HepG2 (cell line): ENCODE data around the gene CCL27. TPM values are rescaled to one million over a fixed set of nuclear protein-coding genes. Genes with fewer than 3 reads are reported as not detected.

Source experiments
- AHR ChIP-seq: IDR thresholded peaks from 2 replicates; pipeline ENCODE4 v1.6.1; 2018; ENCODE audit warnings: missing genetic modification reagents, missing compliant biosample characterization
- ARID3A ChIP-seq: IDR thresholded peaks from 2 replicates; pipeline ENCODE4 v1.6.1; 2012; ENCODE audit warnings: low read depth, low read length, improper control_type of control experiment
- ATF4 ChIP-seq, 2 experiments: fragments of 450-650 bp in 1 of 2; sonication (generic) in 1 of 2; formaldehyde crosslinking; IDR thresholded peaks; 2 replicates each; pipeline versions ENCODE4 v1.5.0 to v1.8.0; 2020 to 2022; ENCODE audit warnings: mild to moderate bottlenecking in 1 of 2, missing genetic modification reagents in 1 of 2
- ATRX ChIP-seq: sonication (generic); formaldehyde crosslinking; IDR thresholded peaks from 2 replicates; pipeline ENCODE4 v1.4.0; 2020; ENCODE audit warnings: missing genetic modification reagents, borderline replicate concordance
- FOXC1 ChIP-seq: sonication (generic); formaldehyde crosslinking; IDR thresholded peaks from 2 replicates; pipeline ENCODE4 v1.8.0; 2022; ENCODE audit warnings: mild to moderate bottlenecking, missing genetic modification reagents, borderline replicate concordance
- HBP1 ChIP-seq: IDR thresholded peaks from 2 replicates; pipeline ENCODE4 v1.6.1; 2016; ENCODE audit warnings: low read depth, control low read depth
- MIER2 ChIP-seq: IDR thresholded peaks from 2 replicates; pipeline ENCODE4 v1.6.1; 2016; ENCODE audit warnings: missing biosample characterization, missing genetic modification reagents
- MTF1 ChIP-seq: sonication (generic); formaldehyde crosslinking; IDR thresholded peaks from 2 replicates; pipeline ENCODE4 v1.5.0; 2020; ENCODE audit warnings: missing genetic modification reagents
- NR2F2 ChIP-seq: IDR thresholded peaks from 2 replicates; pipeline ENCODE4 v1.6.1; 2012; ENCODE audit warnings: low read depth, inconsistent platforms, borderline replicate concordance
- RARG ChIP-seq: sonication (generic); formaldehyde crosslinking; IDR thresholded peaks from 2 replicates; pipeline ENCODE4 v1.4.0; 2020; ENCODE audit warnings: low read depth, mild to moderate bottlenecking, missing genetic modification reagents
- TBX2 ChIP-seq: sonication (generic); formaldehyde crosslinking; IDR thresholded peaks from 2 replicates; pipeline ENCODE4 v1.5.0; 2020; ENCODE audit warnings: missing genetic modification reagents, mild to moderate bottlenecking, borderline replicate concordance
- TCF7 ChIP-seq: sonication (generic); IDR thresholded peaks from 2 replicates; pipeline ENCODE4 v1.6.1; 2016; ENCODE audit warnings: antibody characterized with exemption, low read depth
- ZNF317 ChIP-seq: sonication (generic); formaldehyde crosslinking; IDR thresholded peaks from 2 replicates; pipeline ENCODE4 v1.5.0; 2020; ENCODE audit warnings: mild to moderate bottlenecking, missing genetic modification reagents
- ZNF354B ChIP-seq: sonication (generic); formaldehyde crosslinking; IDR thresholded peaks from 2 replicates; pipeline ENCODE4 v1.8.0; 2022; ENCODE audit warnings: mild to moderate bottlenecking, missing genetic modification reagents
- ZNF558 ChIP-seq: sonication (generic); formaldehyde crosslinking; IDR thresholded peaks from 2 replicates; pipeline ENCODE4 v1.9.0; 2022; ENCODE audit warnings: mild to moderate bottlenecking, missing genetic modification reagents, borderline replicate concordance
- ZNF724P ChIP-seq: sonication (generic); formaldehyde crosslinking; IDR thresholded peaks from 2 replicates; pipeline ENCODE4 v1.8.0; 2022; ENCODE audit warnings: missing genetic modification reagents, borderline replicate concordance
- ZNF777 ChIP-seq: sonication (generic); formaldehyde crosslinking; IDR thresholded peaks from 2 replicates; pipeline ENCODE4 v1.4.0; 2020; ENCODE audit warnings: missing genetic modification reagents
- polyA plus RNA-seq, 8 experiments: library from polyadenylated mRNA; depleted of rRNA in 3 of 8; stranded (reverse) in 7 of 8; unstranded in 1 of 8; fragments of >200 nt; fragmentation: Illumina TruSeq in 4 of 8; extraction: Trizol in 4 of 8; gene quantifications; 2 replicates each; pipeline versions ENCODE4 v1.2.1 to v1.2.3, GENCODE V29; 2011 to 2016; ENCODE audit warnings: low read depth in 4 of 8, missing spikeins in 1 of 8, mixed read lengths in 1 of 8; ENCODE audit not compliant: insufficient read depth in 1 of 8
- total RNA-seq, 5 experiments: library from RNA; depleted of rRNA; stranded (reverse); fragments of >200 nt; fragmentation: Illumina TruSeq; extraction: Trizol; gene quantifications; 2 replicates each; pipeline ENCODE4 v1.2.3, GENCODE V29; 2016; ENCODE audit warnings: low read depth in 1 of 5
- TF ChIP-seq, protein P1 (sequence below): sonication (generic); formaldehyde crosslinking; IDR thresholded peaks from 2 replicates; pipeline ENCODE4 v1.9.0; 2021; ENCODE audit warnings: missing genetic modification reagents, mild to moderate bottlenecking, borderline replicate concordance
- TF ChIP-seq, protein P2 (sequence below): sonication (generic); formaldehyde crosslinking; IDR thresholded peaks from 2 replicates; pipeline ENCODE4 v1.5.1; 2020; ENCODE audit warnings: mild to moderate bottlenecking, missing genetic modification reagents, moderate library complexity

The CCL27 gene
- total and polyA plus RNA-seq, 2 of the 13 experiments (the other 11 are each of a cell fraction or from before 2014, with no cell fraction given): not detected

GRCh38 chr9:34646211-34647083 lies 16.0 kb downstream of the CCL27 start, which contains the start of gene GALT (continued):
- TF ChIP-seq, protein P1, sequence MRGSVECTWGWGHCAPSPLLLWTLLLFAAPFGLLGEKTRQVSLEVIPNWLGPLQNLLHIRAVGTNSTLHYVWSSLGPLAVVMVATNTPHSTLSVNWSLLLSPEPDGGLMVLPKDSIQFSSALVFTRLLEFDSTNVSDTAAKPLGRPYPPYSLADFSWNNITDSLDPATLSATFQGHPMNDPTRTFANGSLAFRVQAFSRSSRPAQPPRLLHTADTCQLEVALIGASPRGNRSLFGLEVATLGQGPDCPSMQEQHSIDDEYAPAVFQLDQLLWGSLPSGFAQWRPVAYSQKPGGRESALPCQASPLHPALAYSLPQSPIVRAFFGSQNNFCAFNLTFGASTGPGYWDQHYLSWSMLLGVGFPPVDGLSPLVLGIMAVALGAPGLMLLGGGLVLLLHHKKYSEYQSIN (CRISPR knock-in tag): no peak
- no peak for TF ChIP-seq MIER2 (CRISPR knock-in tag)
- TF ChIP-seq ATRX (CRISPR knock-in tag): no peak
- TF ChIP-seq AHR (CRISPR knock-in tag): no peak
- TF ChIP-seq ARID3A: no peak
- peak; percentile 51; the same call in 1 of the 2 replicates for TF ChIP-seq ZNF317 (CRISPR knock-in tag)
- peak; percentile 75; the same call in 1 of the 2 replicates for TF ChIP-seq HBP1
- peak; percentile 31; the same call in 1 of the 2 replicates for TF ChIP-seq ZNF558 (CRISPR knock-in tag)
- peak; percentile 53 for TF ChIP-seq TCF7
- TF ChIP-seq NR2F2: peak; percentile 13; the same call in 1 of the 2 replicates
- TF ChIP-seq RARG (CRISPR knock-in tag): no peak
- no peak for TF ChIP-seq MTF1 (CRISPR knock-in tag)
- TF ChIP-seq ZNF354B (CRISPR knock-in tag): no peak
- TF ChIP-seq ZNF777 (CRISPR knock-in tag): peak; percentile 83
- TF ChIP-seq, protein P2, sequence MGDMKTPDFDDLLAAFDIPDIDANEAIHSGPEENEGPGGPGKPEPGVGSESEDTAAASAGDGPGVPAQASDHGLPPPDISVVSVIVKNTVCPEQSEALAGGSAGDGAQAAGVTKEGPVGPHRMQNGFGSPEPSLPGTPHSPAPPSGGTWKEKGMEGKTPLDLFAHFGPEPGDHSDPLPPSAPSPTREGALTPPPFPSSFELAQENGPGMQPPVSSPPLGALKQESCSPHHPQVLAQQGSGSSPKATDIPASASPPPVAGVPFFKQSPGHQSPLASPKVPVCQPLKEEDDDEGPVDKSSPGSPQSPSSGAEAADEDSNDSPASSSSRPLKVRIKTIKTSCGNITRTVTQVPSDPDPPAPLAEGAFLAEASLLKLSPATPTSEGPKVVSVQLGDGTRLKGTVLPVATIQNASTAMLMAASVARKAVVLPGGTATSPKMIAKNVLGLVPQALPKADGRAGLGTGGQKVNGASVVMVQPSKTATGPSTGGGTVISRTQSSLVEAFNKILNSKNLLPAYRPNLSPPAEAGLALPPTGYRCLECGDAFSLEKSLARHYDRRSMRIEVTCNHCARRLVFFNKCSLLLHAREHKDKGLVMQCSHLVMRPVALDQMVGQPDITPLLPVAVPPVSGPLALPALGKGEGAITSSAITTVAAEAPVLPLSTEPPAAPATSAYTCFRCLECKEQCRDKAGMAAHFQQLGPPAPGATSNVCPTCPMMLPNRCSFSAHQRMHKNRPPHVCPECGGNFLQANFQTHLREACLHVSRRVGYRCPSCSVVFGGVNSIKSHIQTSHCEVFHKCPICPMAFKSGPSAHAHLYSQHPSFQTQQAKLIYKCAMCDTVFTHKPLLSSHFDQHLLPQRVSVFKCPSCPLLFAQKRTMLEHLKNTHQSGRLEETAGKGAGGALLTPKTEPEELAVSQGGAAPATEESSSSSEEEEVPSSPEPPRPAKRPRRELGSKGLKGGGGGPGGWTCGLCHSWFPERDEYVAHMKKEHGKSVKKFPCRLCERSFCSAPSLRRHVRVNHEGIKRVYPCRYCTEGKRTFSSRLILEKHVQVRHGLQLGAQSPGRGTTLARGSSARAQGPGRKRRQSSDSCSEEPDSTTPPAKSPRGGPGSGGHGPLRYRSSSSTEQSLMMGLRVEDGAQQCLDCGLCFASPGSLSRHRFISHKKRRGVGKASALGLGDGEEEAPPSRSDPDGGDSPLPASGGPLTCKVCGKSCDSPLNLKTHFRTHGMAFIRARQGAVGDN (CRISPR knock-in tag): peak; percentile 96
- TF ChIP-seq TBX2: peak; percentile 77; the same call in 1 of the 2 replicates
- peak; percentile 74 for TF ChIP-seq FOXC1 (CRISPR knock-in tag)
- TF ChIP-seq ATF4 (CRISPR knock-in tag; IDR thresholded peaks at IDR 0.05): 0 out of 4 replicates have a peak, but pooled peaks of 1 of the 2 experiments have one; percentile 4
- TF ChIP-seq ZNF724P (CRISPR knock-in tag): peak; percentile 92; the same call in 1 of the 2 replicates
